PFSK-1 (cell line): Measurements from ENCODE around the gene ORMDL2.

ENCODE experiments used
- POLR2AphosphoS5 ChIP-seq: IDR thresholded peaks from 2 replicates; pipeline ENCODE4 v1.6.1; 2012; ENCODE audit warnings: low read depth, mild to moderate bottlenecking, control low read depth, low read length, moderate library complexity
- SIN3A ChIP-seq: IDR thresholded peaks from 2 replicates; pipeline ENCODE4 v1.6.1; 2012; ENCODE audit warnings: mild to moderate bottlenecking, low read length, moderate library complexity, borderline replicate concordance; ENCODE audit not compliant: insufficient read depth

- TF ChIP-seq SIN3A (no peak), POLR2AphosphoS5 (no peak)
These were observed 1.0 kb downstream of the ORMDL2 start for GRCh38 chr12:55818886-55819285.
